Stimulated activated CD4-positive, alpha-beta T cell treated with anti-CD3 and anti-CD28 coated beads, Interleukin-4, amount 100 ng/mL, for 1 hour (primary cell): ENCODE measurements around the gene SIK1.

ENCODE experiments used
- DNase-seq: peaks from one replicate; pipeline ENCODE4 v3.0.0-alpha.2; 2020

SIK1 gene

GRCh38 chr21:43365611-43366426 lies 61.1 kb downstream of the SIK1 start:
- DNase-seq, result no peak

GRCh38 chr21:43364851-43365424 lies 62.0 kb downstream of the SIK1 start:
- DNase-seq, result no peak
